ENCODE results near the gene RHOF. TPM values are rescaled to one million over a fixed set of nuclear protein-coding genes. Genes with fewer than 3 reads are reported as not detected.

RHOF gene
- total RNA-seq, 1 experiment from 2014 or later = 71.8 TPM

DNA sequence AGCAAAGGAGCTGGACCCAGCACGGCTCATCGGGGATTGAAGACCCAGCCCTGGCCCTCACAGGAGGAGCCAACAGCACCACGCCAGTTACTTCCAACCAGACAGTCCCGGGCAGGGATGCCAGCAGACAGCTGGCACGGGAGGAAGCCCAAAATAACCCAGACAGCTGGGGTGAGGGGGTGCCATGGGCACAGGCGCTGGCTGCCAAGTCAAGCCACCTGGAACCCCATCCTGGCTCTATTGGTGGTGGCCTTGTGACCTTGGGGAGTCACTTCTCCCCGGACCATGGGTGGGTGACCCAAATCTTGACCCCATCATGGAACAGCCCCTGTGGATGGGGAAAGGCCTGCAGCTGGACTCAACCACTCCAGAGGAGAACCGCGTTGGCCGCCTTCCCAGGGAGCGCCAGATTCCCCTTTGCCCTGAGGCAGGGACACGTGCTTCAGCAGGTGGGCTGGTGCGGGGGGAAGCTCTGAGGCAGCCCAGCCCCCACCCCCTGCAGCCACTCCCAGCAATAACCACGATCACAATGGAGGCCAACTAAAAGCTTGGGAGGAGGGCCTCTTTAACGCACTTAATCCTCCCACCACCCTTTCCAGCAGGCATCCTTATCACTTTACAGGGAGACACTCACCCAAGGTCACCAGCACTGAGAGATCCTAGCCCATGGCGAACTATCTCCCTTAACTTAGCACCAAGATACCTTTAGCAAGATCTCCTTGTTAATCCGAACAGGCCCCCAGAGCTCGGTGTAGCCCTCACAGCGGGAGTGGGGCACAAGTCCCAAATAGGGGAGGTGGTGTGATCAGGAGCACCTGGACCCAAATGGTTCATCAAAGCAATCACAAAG, 4.7 kb upstream of the RHOF start:
- CTCF ChIA-PET = interaction anchor here (1.1 kb wide), 1 partner anchor 13 kb away, joined by 3 read pairs; no protein-coding TSS in a partner anchor
- peak overlapping the region; percentile 38 to 51 for H3K4me3 ChIP-seq (ENCODE audit: low read depth in 2 of 2, low read length in 2 of 2)
- peak overlapping the region; percentile 89 for H3K27ac ChIP-seq (ENCODE audit: low read length)
- intact Hi-C loops (cut with micrococcal nuclease; ENCODE audit: unreplicated experiment) (no loop called here), in situ Hi-C loops (cut with HindIII; ENCODE audit: low pct_unique_long_range_greater_than_20kb, low sequenced_read_pairs) (no loop called here)
- DNase-seq (ENCODE audit: low read depth, low spot score) (no peak), ATAC-seq (no peak)
- BruUV-seq (replicated peaks) = no TSS peak
- peaks cover 49% of the 10 kb centered on the region for H3K4me1 ChIP-seq (ENCODE audit: control insufficient read depth, insufficient read depth, low read length)
- H3K36me3 ChIP-seq (ENCODE audit: control insufficient read depth, insufficient read depth, low read length) = peaks cover 3% of the 10 kb centered on the region; the same call in 1 of the 2 replicates
- no peaks in the 10 kb centered on the region for H3K27me3 ChIP-seq (ENCODE audit: control insufficient read depth, insufficient read depth, low read length)
- TF ChIP-seq SIN3A (IDR thresholded peaks at IDR 0.05; ENCODE audit: borderline replicate concordance, insufficient read depth, low read depth, low read length) (no peak), TCF7L2 (IDR thresholded peaks at IDR 0.05; ENCODE audit: low read depth, low read length) (no peak), POLR2AphosphoS5 (IDR thresholded peaks at IDR 0.05; ENCODE audit: low read depth, low read length) (no peak; the same call in 1 of the 2 replicates)
- TF ChIP-seq, protein P1, sequence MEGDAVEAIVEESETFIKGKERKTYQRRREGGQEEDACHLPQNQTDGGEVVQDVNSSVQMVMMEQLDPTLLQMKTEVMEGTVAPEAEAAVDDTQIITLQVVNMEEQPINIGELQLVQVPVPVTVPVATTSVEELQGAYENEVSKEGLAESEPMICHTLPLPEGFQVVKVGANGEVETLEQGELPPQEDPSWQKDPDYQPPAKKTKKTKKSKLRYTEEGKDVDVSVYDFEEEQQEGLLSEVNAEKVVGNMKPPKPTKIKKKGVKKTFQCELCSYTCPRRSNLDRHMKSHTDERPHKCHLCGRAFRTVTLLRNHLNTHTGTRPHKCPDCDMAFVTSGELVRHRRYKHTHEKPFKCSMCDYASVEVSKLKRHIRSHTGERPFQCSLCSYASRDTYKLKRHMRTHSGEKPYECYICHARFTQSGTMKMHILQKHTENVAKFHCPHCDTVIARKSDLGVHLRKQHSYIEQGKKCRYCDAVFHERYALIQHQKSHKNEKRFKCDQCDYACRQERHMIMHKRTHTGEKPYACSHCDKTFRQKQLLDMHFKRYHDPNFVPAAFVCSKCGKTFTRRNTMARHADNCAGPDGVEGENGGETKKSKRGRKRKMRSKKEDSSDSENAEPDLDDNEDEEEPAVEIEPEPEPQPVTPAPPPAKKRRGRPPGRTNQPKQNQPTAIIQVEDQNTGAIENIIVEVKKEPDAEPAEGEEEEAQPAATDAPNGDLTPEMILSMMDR (IDR thresholded peaks at IDR 0.05) = no peak
- TF ChIP-seq, protein P2, sequence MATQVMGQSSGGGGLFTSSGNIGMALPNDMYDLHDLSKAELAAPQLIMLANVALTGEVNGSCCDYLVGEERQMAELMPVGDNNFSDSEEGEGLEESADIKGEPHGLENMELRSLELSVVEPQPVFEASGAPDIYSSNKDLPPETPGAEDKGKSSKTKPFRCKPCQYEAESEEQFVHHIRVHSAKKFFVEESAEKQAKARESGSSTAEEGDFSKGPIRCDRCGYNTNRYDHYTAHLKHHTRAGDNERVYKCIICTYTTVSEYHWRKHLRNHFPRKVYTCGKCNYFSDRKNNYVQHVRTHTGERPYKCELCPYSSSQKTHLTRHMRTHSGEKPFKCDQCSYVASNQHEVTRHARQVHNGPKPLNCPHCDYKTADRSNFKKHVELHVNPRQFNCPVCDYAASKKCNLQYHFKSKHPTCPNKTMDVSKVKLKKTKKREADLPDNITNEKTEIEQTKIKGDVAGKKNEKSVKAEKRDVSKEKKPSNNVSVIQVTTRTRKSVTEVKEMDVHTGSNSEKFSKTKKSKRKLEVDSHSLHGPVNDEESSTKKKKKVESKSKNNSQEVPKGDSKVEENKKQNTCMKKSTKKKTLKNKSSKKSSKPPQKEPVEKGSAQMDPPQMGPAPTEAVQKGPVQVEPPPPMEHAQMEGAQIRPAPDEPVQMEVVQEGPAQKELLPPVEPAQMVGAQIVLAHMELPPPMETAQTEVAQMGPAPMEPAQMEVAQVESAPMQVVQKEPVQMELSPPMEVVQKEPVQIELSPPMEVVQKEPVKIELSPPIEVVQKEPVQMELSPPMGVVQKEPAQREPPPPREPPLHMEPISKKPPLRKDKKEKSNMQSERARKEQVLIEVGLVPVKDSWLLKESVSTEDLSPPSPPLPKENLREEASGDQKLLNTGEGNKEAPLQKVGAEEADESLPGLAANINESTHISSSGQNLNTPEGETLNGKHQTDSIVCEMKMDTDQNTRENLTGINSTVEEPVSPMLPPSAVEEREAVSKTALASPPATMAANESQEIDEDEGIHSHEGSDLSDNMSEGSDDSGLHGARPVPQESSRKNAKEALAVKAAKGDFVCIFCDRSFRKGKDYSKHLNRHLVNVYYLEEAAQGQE (IDR thresholded peaks at IDR 0.05; ENCODE audit: insufficient read depth in 1 of 2, low read depth in 2 of 2, low read length in 1 of 2) = no peak
- POLR2A ChIA-PET = interaction anchor here (0.5 to 1.2 kb wide), 2 partner anchors 9 to 13 kb away, joined by 3 to 11 read pairs; no protein-coding TSS in a partner anchor
- no peaks in the 10 kb centered on the region for H3K9me3 ChIP-seq (ENCODE audit: control insufficient read depth, insufficient read depth, low read depth, low read length)

DNA sequence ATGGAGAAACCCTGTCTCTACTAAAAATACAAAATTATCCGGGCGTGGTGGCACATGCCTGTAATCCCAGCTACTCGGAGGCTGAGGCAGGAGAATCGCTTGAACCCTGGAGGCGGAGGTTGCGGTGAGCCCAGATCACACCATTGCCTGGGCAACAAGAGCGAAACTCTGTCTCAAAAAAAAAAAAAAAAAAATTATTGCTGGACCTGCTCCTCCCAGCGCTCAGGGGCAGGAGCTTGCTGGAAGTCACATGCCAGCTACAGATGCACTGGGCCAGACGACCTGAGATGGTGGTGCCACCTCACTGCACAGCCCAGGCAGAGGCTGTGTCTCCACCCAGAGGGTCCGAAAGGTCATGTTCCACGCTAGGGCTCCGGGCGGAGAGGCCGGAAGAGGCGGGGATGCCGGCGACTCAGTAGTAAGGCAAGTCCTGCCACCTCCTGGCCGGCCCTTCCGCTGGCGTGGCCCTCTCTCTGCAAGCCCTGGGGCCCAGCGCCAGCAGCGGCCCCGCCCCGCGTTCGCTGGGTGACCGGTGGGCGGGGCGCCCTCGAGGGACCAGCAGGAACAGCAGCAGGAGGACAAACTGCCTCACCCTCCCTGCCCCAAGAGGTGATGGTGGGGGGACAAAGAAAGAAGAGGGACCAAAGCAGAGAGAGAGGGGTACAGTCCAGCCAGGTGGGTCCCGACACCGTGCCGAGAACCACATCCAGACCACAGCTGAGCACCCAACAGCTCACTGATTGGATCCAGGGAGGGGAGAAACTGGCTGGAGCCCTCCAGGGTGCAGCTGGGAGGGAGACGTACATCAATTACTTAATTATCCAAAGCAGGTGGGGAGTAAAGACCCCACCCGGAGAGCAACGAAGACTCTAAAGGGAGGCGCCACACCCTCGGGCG, 3.6 kb upstream of the RHOF start:
- DNase-seq (ENCODE audit: low read depth, low spot score) (no peak), ATAC-seq (peak; percentile 56)
- Histone ChIP-seq H3K9me3 (ENCODE audit: control insufficient read depth, insufficient read depth, low read depth, low read length) (no peaks in the 10 kb centered on the region), H3K27me3 (ENCODE audit: control insufficient read depth, insufficient read depth, low read length) (no peaks in the 10 kb centered on the region), H3K27ac (ENCODE audit: low read length) (peak overlapping the region; percentile 89), H3K36me3 (ENCODE audit: control insufficient read depth, insufficient read depth, low read length) (peaks cover 4% of the 10 kb centered on the region; the same call in 1 of the 2 replicates), H3K4me1 (ENCODE audit: control insufficient read depth, insufficient read depth, low read length) (peaks cover 54% of the 10 kb centered on the region), H3K4me3 (ENCODE audit: low read depth in 2 of 2, low read length in 2 of 2) (peak overlapping the region; percentile 38 to 51)
- ChIA-PET POLR2A (interaction anchor here (0.8 kb wide), 1 partner anchor 15 kb away, joined by 4 read pairs; no protein-coding TSS in a partner anchor), CTCF (interaction anchor here (0.6 to 4.3 kb wide), 3 partner anchors 11 to 65 kb away, joined by 5 to 72 read pairs (median 10); no protein-coding TSS in a partner anchor)
- no TSS peak for BruUV-seq (replicated peaks)
- in situ Hi-C loops (cut with HindIII; ENCODE audit: low pct_unique_long_range_greater_than_20kb, low sequenced_read_pairs) (no loop called here), intact Hi-C loops (cut with micrococcal nuclease; ENCODE audit: unreplicated experiment) (no loop called here)
- TF ChIP-seq POLR2AphosphoS5 (IDR thresholded peaks at IDR 0.05; ENCODE audit: low read depth, low read length) (peak; percentile 76), TCF7L2 (IDR thresholded peaks at IDR 0.05; ENCODE audit: low read depth, low read length) (peak; percentile 86)
- TF ChIP-seq, protein P1 (IDR thresholded peaks at IDR 0.05) = no peak
